NCI-H146 treated with DMSO at 0.1 percent for 48 hours (cell line): Measurements from ENCODE around the gene ARL3.
"Not testable (repeated sequence)": the region's sequence is repeated elsewhere in the genome, so short reads cannot be mapped to it uniquely, and the experiment has no call there.

ENCODE experiments used
- DNase-seq: peaks from one replicate; lab custom pipeline; 2025; ENCODE audit not compliant: unreplicated experiment; lab: John Stamatoyannopoulos, UW

The ARL3 gene

GRCh38 chr10:102705531-102705930, 8.7 kb downstream of the ARL3 start:
- DNase-seq, result no peak

- no peak for DNase-seq
Measured at GRCh38 chr10:102704915-102705314, 9.3 kb downstream of the ARL3 start.

GRCh38 chr10:102702742-102703141, 11.5 kb downstream of the ARL3 start:
- DNase-seq, result no peak

GRCh38 chr10:102701796-102702195, 12.4 kb downstream of the ARL3 start:
- no peak for DNase-seq

- no peak for DNase-seq
Measured at GRCh38 chr10:102701272-102701671, 12.9 kb downstream of the ARL3 start.

- DNase-seq, result no peak
Measured at GRCh38 chr10:102698894-102699293, 15.3 kb downstream of the ARL3 start.

- no peak for DNase-seq
Measured at GRCh38 chr10:102696736-102697135, 17.5 kb downstream of the ARL3 start.

- not testable (repeated sequence) for DNase-seq
Measured at GRCh38 chr10:102695401-102695800, 18.8 kb downstream of the ARL3 start.

- no peak for DNase-seq
Measured at GRCh38 chr10:102691285-102692066, 22.7 kb downstream of the ARL3 start.

GRCh38 chr10:102683736-102684135, 30.5 kb downstream of the ARL3 start:
- DNase-seq, result no peak

- DNase-seq, result no peak
Measured at GRCh38 chr10:102682981-102683380, 31.2 kb downstream of the ARL3 start.

- DNase-seq, result no peak
Measured at GRCh38 chr10:102682416-102682815, 31.8 kb downstream of the ARL3 start.

GRCh38 chr10:102681696-102682095, 32.5 kb downstream of the ARL3 start:
- DNase-seq, result no peak

GRCh38 chr10:102679596-102679995, 34.6 kb downstream of the ARL3 start:
- no peak for DNase-seq

GRCh38 chr10:102678842-102679289, 35.3 kb downstream of the ARL3 start:
- peak; percentile 77 for DNase-seq

GRCh38 chr10:102678068-102678400, 36.2 kb downstream of the ARL3 start:
- DNase-seq, result peak; percentile 62

- no peak for DNase-seq
Measured at GRCh38 chr10:102677331-102678067, 36.7 kb downstream of the ARL3 start.

- DNase-seq, result no peak
Measured at GRCh38 chr10:102676534-102677315, 37.5 kb downstream of the ARL3 start.

- DNase-seq, result no peak
Measured at GRCh38 chr10:102675666-102676533, 38.3 kb downstream of the ARL3 start.

GRCh38 chr10:102675011-102675665, 39.1 kb downstream of the ARL3 start:
- DNase-seq, result no peak
